HepG2 (cell line): ENCODE results near the gene VPS54. TPM values are rescaled to one million over a fixed set of nuclear protein-coding genes. Genes with fewer than 3 reads are reported as not detected.

Experiments
- AGO2 ChIP-seq: fragments of 200-400 bp; formaldehyde crosslinking; optimal IDR thresholded peaks from 2 replicates; pipeline ENCODE3; 2017; ENCODE audit warnings: mild to moderate bottlenecking, low read depth, low read length, moderate library complexity
- ARID2 ChIP-seq: sonication (generic); formaldehyde crosslinking; IDR thresholded peaks from 2 replicates; pipeline ENCODE4 v1.8.1; 2022; ENCODE audit warnings: mild to moderate bottlenecking, missing genetic modification reagents, borderline replicate concordance
- CCAR2 ChIP-seq: fragments of 200-400 bp; formaldehyde crosslinking; optimal IDR thresholded peaks from 2 replicates; pipeline ENCODE3; 2018; ENCODE audit warnings: low read depth, mild to moderate bottlenecking, low read length, moderate library complexity
- HIVEP1 ChIP-seq: sonication (generic); formaldehyde crosslinking; IDR thresholded peaks from 2 replicates; pipeline ENCODE4 v1.4.0; 2020; ENCODE audit warnings: mild to moderate bottlenecking, missing genetic modification reagents
- HNF1B ChIP-seq: sonication (generic); formaldehyde crosslinking; IDR thresholded peaks from 2 replicates; pipeline ENCODE4 v1.5.1; 2020; ENCODE audit warnings: mild to moderate bottlenecking, moderate library complexity, missing genetic modification reagents
- MATR3 ChIP-seq: sonication (generic); formaldehyde crosslinking; IDR thresholded peaks from 2 replicates; pipeline ENCODE4 v1.4.0; 2020; ENCODE audit warnings: missing genetic modification reagents
- MED1 ChIP-seq: sonication (generic); formaldehyde crosslinking; IDR thresholded peaks from 2 replicates; pipeline ENCODE4 v1.4.0; 2020; ENCODE audit warnings: missing genetic modification reagents
- PAWR ChIP-seq: sonication (generic); formaldehyde crosslinking; IDR thresholded peaks from 2 replicates; pipeline ENCODE4 v1.4.0; 2020; ENCODE audit warnings: missing genetic modification reagents, mild to moderate bottlenecking, borderline replicate concordance
- RERE ChIP-seq: IDR thresholded peaks from 2 replicates; pipeline ENCODE4 v1.6.1; 2016; ENCODE audit warnings: low read depth, missing genetic modification reagents, missing compliant biosample characterization
- TSC22D2 ChIP-seq: sonication (generic); formaldehyde crosslinking; IDR thresholded peaks from 2 replicates; pipeline ENCODE4 v1.5.1; 2020; ENCODE audit warnings: missing genetic modification reagents, mild to moderate bottlenecking, borderline replicate concordance
- ZNF207 ChIP-seq: fragments of 450-650 bp; IDR thresholded peaks from 2 replicates; pipeline ENCODE4 v1.6.1; 2016; ENCODE audit warnings: antibody characterized with exemption, borderline replicate concordance
- ZNF230 ChIP-seq: sonication (generic); formaldehyde crosslinking; IDR thresholded peaks from 2 replicates; pipeline ENCODE4 v1.4.0; 2020; ENCODE audit warnings: mild to moderate bottlenecking, missing genetic modification reagents
- ZNF3 ChIP-seq: IDR thresholded peaks from 2 replicates; pipeline ENCODE4 v1.7.0; 2017; ENCODE audit warnings: inconsistent platforms
- ZNF331 ChIP-seq: sonication (generic); formaldehyde crosslinking; IDR thresholded peaks from 2 replicates; pipeline ENCODE4 v1.4.0; 2020; ENCODE audit warnings: missing genetic modification reagents
- ZNF350 ChIP-seq: sonication (generic); formaldehyde crosslinking; IDR thresholded peaks from 2 replicates; pipeline ENCODE4 v1.4.0; 2020; ENCODE audit warnings: mild to moderate bottlenecking, low read depth, missing genetic modification reagents, borderline replicate concordance
- ZNF501 ChIP-seq: sonication (generic); formaldehyde crosslinking; IDR thresholded peaks from 2 replicates; pipeline ENCODE4 v1.5.1; 2020; ENCODE audit warnings: mild to moderate bottlenecking, moderate library complexity, missing genetic modification reagents
- ZNF709 ChIP-seq: sonication (generic); formaldehyde crosslinking; IDR thresholded peaks from 2 replicates; pipeline ENCODE4 v1.5.0; 2020; ENCODE audit warnings: mild to moderate bottlenecking, missing genetic modification reagents
- ZNF724P ChIP-seq: sonication (generic); formaldehyde crosslinking; IDR thresholded peaks from 2 replicates; pipeline ENCODE4 v1.8.0; 2022; ENCODE audit warnings: missing genetic modification reagents, borderline replicate concordance
- ZSCAN30 ChIP-seq: sonication (generic); formaldehyde crosslinking; IDR thresholded peaks from 2 replicates; pipeline ENCODE4 v1.5.0; 2020; ENCODE audit warnings: mild to moderate bottlenecking, missing genetic modification reagents
- polyA plus RNA-seq, 8 experiments: library from polyadenylated mRNA; depleted of rRNA in 3 of 8; stranded (reverse) in 7 of 8; unstranded in 1 of 8; fragments of >200 nt; fragmentation: Illumina TruSeq in 4 of 8; extraction: Trizol in 4 of 8; gene quantifications; 2 replicates each; pipeline versions ENCODE4 v1.2.1 to v1.2.3, GENCODE V29; 2011 to 2016; ENCODE audit warnings: low read depth in 4 of 8, missing spikeins in 1 of 8, mixed read lengths in 1 of 8; ENCODE audit not compliant: insufficient read depth in 1 of 8
- total RNA-seq, 5 experiments: library from RNA; depleted of rRNA; stranded (reverse); fragments of >200 nt; fragmentation: Illumina TruSeq; extraction: Trizol; gene quantifications; 2 replicates each; pipeline ENCODE4 v1.2.3, GENCODE V29; 2016; ENCODE audit warnings: low read depth in 1 of 5
- TF ChIP-seq, protein P1 (sequence below), 2 experiments: IDR thresholded peaks; 2 replicates each; pipeline ENCODE4 v1.6.1; 2011 to 2012; ENCODE audit warnings: low read length in 2 of 2, borderline replicate concordance in 1 of 2, low read depth in 1 of 2, mild to moderate bottlenecking in 1 of 2, moderate library complexity in 1 of 2

VPS54 gene
- total and polyA plus RNA-seq, 2 of the 13 experiments (the other 11 are each of a cell fraction or from before 2014, with no cell fraction given), result 64.7 to 77.5 TPM

DNA sequence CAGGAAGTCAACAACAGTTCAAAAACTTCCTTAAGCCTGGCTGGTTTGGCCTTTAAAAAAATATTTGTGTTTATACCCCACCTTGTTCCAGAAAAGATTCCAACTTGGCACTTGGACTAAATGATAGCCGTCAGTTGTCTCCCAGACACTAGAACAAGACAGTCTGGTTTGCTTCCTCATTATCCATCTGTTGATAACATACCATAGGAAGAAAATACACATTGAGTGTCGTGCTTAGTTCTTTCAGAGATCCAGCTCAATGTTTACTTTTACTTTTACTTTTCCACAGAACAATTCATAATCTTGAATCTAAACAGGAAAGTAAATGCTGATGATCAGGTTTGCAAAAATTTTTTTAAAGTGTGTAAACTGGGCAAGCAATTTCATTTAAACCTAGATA lies 2.4 kb upstream of the VPS54 start (continued):
- TF ChIP-seq ZNF230, result no peak
- TF ChIP-seq HIVEP1 (CRISPR knock-in tag), result no peak
- no peak for TF ChIP-seq MATR3
- no peak for TF ChIP-seq ZNF501 (CRISPR knock-in tag)
- no peak for TF ChIP-seq TSC22D2 (CRISPR knock-in tag)
- no peak for TF ChIP-seq ZNF724P
- TF ChIP-seq, protein P1, sequence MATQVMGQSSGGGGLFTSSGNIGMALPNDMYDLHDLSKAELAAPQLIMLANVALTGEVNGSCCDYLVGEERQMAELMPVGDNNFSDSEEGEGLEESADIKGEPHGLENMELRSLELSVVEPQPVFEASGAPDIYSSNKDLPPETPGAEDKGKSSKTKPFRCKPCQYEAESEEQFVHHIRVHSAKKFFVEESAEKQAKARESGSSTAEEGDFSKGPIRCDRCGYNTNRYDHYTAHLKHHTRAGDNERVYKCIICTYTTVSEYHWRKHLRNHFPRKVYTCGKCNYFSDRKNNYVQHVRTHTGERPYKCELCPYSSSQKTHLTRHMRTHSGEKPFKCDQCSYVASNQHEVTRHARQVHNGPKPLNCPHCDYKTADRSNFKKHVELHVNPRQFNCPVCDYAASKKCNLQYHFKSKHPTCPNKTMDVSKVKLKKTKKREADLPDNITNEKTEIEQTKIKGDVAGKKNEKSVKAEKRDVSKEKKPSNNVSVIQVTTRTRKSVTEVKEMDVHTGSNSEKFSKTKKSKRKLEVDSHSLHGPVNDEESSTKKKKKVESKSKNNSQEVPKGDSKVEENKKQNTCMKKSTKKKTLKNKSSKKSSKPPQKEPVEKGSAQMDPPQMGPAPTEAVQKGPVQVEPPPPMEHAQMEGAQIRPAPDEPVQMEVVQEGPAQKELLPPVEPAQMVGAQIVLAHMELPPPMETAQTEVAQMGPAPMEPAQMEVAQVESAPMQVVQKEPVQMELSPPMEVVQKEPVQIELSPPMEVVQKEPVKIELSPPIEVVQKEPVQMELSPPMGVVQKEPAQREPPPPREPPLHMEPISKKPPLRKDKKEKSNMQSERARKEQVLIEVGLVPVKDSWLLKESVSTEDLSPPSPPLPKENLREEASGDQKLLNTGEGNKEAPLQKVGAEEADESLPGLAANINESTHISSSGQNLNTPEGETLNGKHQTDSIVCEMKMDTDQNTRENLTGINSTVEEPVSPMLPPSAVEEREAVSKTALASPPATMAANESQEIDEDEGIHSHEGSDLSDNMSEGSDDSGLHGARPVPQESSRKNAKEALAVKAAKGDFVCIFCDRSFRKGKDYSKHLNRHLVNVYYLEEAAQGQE (IDR thresholded peaks at IDR 0.05; ENCODE audit: borderline replicate concordance in 1 of 2, low read depth in 1 of 2, low read length in 2 of 2), result no peak
- no peak for TF ChIP-seq HNF1B
- no peak for TF ChIP-seq CCAR2
- TF ChIP-seq ARID2, result no peak
- TF ChIP-seq PAWR (CRISPR knock-in tag), result no peak
- TF ChIP-seq RERE (CRISPR knock-in tag), result no peak
- TF ChIP-seq ZNF331, result peak; percentile 13; the same call in 1 of the 2 replicates
- no peak for TF ChIP-seq ZNF207
- TF ChIP-seq MED1, result peak; percentile 80
- no peak for TF ChIP-seq ZNF709 (CRISPR knock-in tag)
- no peak for TF ChIP-seq ZNF350 (CRISPR knock-in tag)
- no peak for TF ChIP-seq ZSCAN30 (CRISPR knock-in tag)
- TF ChIP-seq AGO2, result no peak
- no peak for TF ChIP-seq ZNF3
